CD1c-positive myeloid dendritic cell (primary cell): ENCODE measurements around the gene RCSD1.

Experiments
- DNase-seq: peaks from one replicate; pipeline ENCODE4 v3.0.0-alpha.2; 2016; ENCODE audit errors: extremely low spot score

The RCSD1 gene

GRCh38 chr1:167687919-167688519 is 58.0 kb downstream of the RCSD1 start:
- DNase-seq: peak; percentile 87

- DNase-seq: peak; percentile 50
These were observed 59.5 kb downstream of the RCSD1 start for GRCh38 chr1:167689567-167689920.

GRCh38 chr1:167690053-167690452 is 60.0 kb downstream of the RCSD1 start:
- no peak for DNase-seq

GRCh38 chr1:167693425-167694045 is 63.5 kb downstream of the RCSD1 start:
- DNase-seq: no peak

GRCh38 chr1:167694691-167695090 is 64.7 kb downstream of the RCSD1 start:
- no peak for DNase-seq

- no peak for DNase-seq
These were observed 65.1 kb downstream of the RCSD1 start for GRCh38 chr1:167695147-167695546.

- no peak for DNase-seq
These were observed 65.9 kb downstream of the RCSD1 start for GRCh38 chr1:167695756-167696561.

- peak; percentile 53 for DNase-seq
These were observed 67.7 kb downstream of the RCSD1 start for GRCh38 chr1:167697667-167698141.

GRCh38 chr1:167698313-167698712 is 68.3 kb downstream of the RCSD1 start:
- DNase-seq: no peak

GRCh38 chr1:167701510-167701909 is 71.5 kb downstream of the RCSD1 start:
- no peak for DNase-seq

- DNase-seq: no peak
These were observed 73.5 kb downstream of the RCSD1 start for GRCh38 chr1:167703557-167703956.

GRCh38 chr1:167704715-167705114 is 74.7 kb downstream of the RCSD1 start:
- DNase-seq: no peak

- DNase-seq: no peak
These were observed 75.2 kb downstream of the RCSD1 start for GRCh38 chr1:167705250-167705649.

- DNase-seq: no peak
These were observed 76.3 kb downstream of the RCSD1 start for GRCh38 chr1:167706363-167706762.

GRCh38 chr1:167706931-167707877 is 77.2 kb downstream of the RCSD1 start:
- no peak for DNase-seq

- no peak for DNase-seq
These were observed 77.9 kb downstream of the RCSD1 start for GRCh38 chr1:167707942-167708341.

GRCh38 chr1:167708940-167709389 is 78.9 kb downstream of the RCSD1 start:
- DNase-seq: peak; percentile 14

GRCh38 chr1:167710836-167711235 is 80.8 kb downstream of the RCSD1 start:
- no peak for DNase-seq

GRCh38 chr1:167711797-167712196 is 81.8 kb downstream of the RCSD1 start:
- no peak for DNase-seq

- DNase-seq: peak; percentile 18
These were observed 83.5 kb downstream of the RCSD1 start for GRCh38 chr1:167713330-167714081.

- DNase-seq: no peak
These were observed 84.0 kb downstream of the RCSD1 start for GRCh38 chr1:167714098-167714438.
